Putamen (tissue), 1 donor: ENCODE data around the gene YIPF4.
"Not testable (repeated sequence)": the region's sequence is repeated elsewhere in the genome, so short reads cannot be mapped to it uniquely, and the experiment has no call there.

Experiments
- DNase-seq: peaks from one replicate; pipeline ENCODE4 v3.0.0-alpha.2; 2016; ENCODE audit warnings: low spot score

Gene YIPF4

GRCh38 chr2:32277674-32278477 is at the start of gene YIPF4:
Gene YIPF4, plus strand, starts transcription at chr2:32277904. Its CDS starts 252 bp downstream, at chr2:32278156.
- DNase-seq: peak; percentile 93

GRCh38 chr2:32228181-32228580 is 49.5 kb upstream of the YIPF4 start:
- no peak for DNase-seq

- no peak for DNase-seq
Measured at GRCh38 chr2:32229635-32230034, 48.1 kb upstream of the YIPF4 start.

GRCh38 chr2:32231959-32232358 is 45.7 kb upstream of the YIPF4 start:
- DNase-seq: no peak

GRCh38 chr2:32235315-32235714 is 42.4 kb upstream of the YIPF4 start:
- DNase-seq: no peak

- DNase-seq: no peak
Measured at GRCh38 chr2:32237488-32237887, 40.2 kb upstream of the YIPF4 start.

GRCh38 chr2:32237996-32238395 is 39.7 kb upstream of the YIPF4 start:
- no peak for DNase-seq

- no peak for DNase-seq
Measured at GRCh38 chr2:32242331-32242730, 35.4 kb upstream of the YIPF4 start.

GRCh38 chr2:32246911-32247310 is 30.8 kb upstream of the YIPF4 start:
- DNase-seq: no peak

GRCh38 chr2:32248299-32248698 is 29.4 kb upstream of the YIPF4 start:
- DNase-seq: no peak

GRCh38 chr2:32249731-32250236 is 27.9 kb upstream of the YIPF4 start:
- DNase-seq: no peak

- DNase-seq: no peak
Measured at GRCh38 chr2:32250290-32250689, 27.4 kb upstream of the YIPF4 start.

GRCh38 chr2:32258242-32258641 is 19.5 kb upstream of the YIPF4 start:
- DNase-seq: no peak

- no peak for DNase-seq
Measured at GRCh38 chr2:32260376-32260775, 17.3 kb upstream of the YIPF4 start.

GRCh38 chr2:32262105-32262504 is 15.6 kb upstream of the YIPF4 start:
- peak; percentile 29 for DNase-seq

GRCh38 chr2:32264422-32265105 is 13.1 kb upstream of the YIPF4 start, which contains the start of gene NLRC4:
Gene NLRC4, minus strand, starts transcription at chr2:32264886. Its CDS starts 8,111 bp downstream, at chr2:32256775.
- DNase-seq: peak; percentile 21

GRCh38 chr2:32271063-32271462 is 6.6 kb upstream of the YIPF4 start:
- no peak for DNase-seq

GRCh38 chr2:32272279-32272678 is 5.4 kb upstream of the YIPF4 start:
- DNase-seq: no peak

- no peak for DNase-seq
Measured at GRCh38 chr2:32274289-32274688, 3.4 kb upstream of the YIPF4 start.

GRCh38 chr2:32275790-32276189 is 1.9 kb upstream of the YIPF4 start:
- not testable (repeated sequence) for DNase-seq

- no peak for DNase-seq
Measured at GRCh38 chr2:32277363-32277673, 386 bp upstream of the YIPF4 start.

GRCh38 chr2:32278478-32278853 is 762 bp downstream of the YIPF4 start:
- no peak for DNase-seq

- no peak for DNase-seq
Measured at GRCh38 chr2:32284321-32284720, 6.6 kb downstream of the YIPF4 start.
